B cell (primary cell): ENCODE measurements around the gene CWC27. TPM values are rescaled to one million over a fixed set of nuclear protein-coding genes. Genes with fewer than 3 reads are reported as not detected.

ENCODE experiments used
- ATAC-seq: fragments of 200-7000 bp; cut with Tn5 transposase; one replicate; pipeline ENCODE4 v1.10.0; 2021; ENCODE audit warnings: low read depth, mild to moderate bottlenecking, moderate number of reproducible peaks, moderate library complexity
- CTCF ChIA-PET: fragments of 350-600 bp; sonication (Branson Sonifier 250); formaldehyde crosslinking; loops from one replicate; lab custom pipeline; 2021; ENCODE audit warnings: antibody characterized with exemption, inconsistent platforms; lab: Charles Lee
- POLR2A ChIA-PET: fragments of 350-600 bp; sonication (Branson Sonifier 250); formaldehyde crosslinking; loops from one replicate; lab custom pipeline; 2021; ENCODE audit warnings: antibody characterized with exemption; lab: Charles Lee
- DNase-seq: peaks from one replicate; pipeline ENCODE4 v3.0.0; 2013
- H2AFZ ChIP-seq: 2 replicates; pipeline ENCODE4 v1.6.1; 2012; ENCODE audit warnings: mild to moderate bottlenecking, low read depth, low read length; ENCODE audit not compliant: insufficient read depth, poor library complexity, severe bottlenecking
- H3K27ac ChIP-seq, 2 donors: 1 replicate in 1 of 2; 2 replicates in 1 of 2; pipeline ENCODE4 v1.5.1; 2012 to 2013; ENCODE audit warnings: low read length in 2 of 2, mild to moderate bottlenecking in 2 of 2, moderate library complexity in 1 of 2
- H3K27me3 ChIP-seq, 4 experiments: fragments of 200-600 bp in 1 of 4; sonication (generic) in 1 of 4; replicated peaks in 1 of 4; 1 replicate in 2 of 4; 2 replicates in 2 of 4; pipeline versions ENCODE4 v1.6.1 to v1.7.0; 2013 to 2016; ENCODE audit warnings: low read length in 3 of 4, mild to moderate bottlenecking in 2 of 4, mixed read lengths in 1 of 4, moderate library complexity in 1 of 4; ENCODE audit not compliant: insufficient read depth in 4 of 4, control insufficient read depth in 3 of 4; ENCODE audit errors: control extremely low read depth in 1 of 4
- H3K36me3 ChIP-seq, 2 experiments: replicated peaks in 1 of 2; 1 replicate in 1 of 2; 2 replicates in 1 of 2; pipeline versions ENCODE4 v1.6.1 to v1.7.1; 2013; ENCODE audit warnings: low read length in 1 of 2; ENCODE audit not compliant: insufficient read depth in 2 of 2, control insufficient read depth in 1 of 2; ENCODE audit errors: control extremely low read depth in 1 of 2, extremely low read depth in 1 of 2
- H3K4me1 ChIP-seq, 2 donors: fragments of 200-600 bp in 1 of 2; sonication (generic) in 1 of 2; 1 replicate in 1 of 2; 2 replicates in 1 of 2; pipeline versions ENCODE4 v1.5.1 to v1.6.1; 2013 to 2017; ENCODE audit warnings: low read length in 2 of 2; ENCODE audit not compliant: control insufficient read depth in 2 of 2, insufficient read depth in 2 of 2
- H3K4me2 ChIP-seq: replicated peaks from 2 replicates; pipeline ENCODE3; 2012; ENCODE audit warnings: mild to moderate bottlenecking, low read depth, low read length; ENCODE audit not compliant: poor library complexity, severe bottlenecking
- H3K4me3 ChIP-seq, 5 experiments: fragments of 200-600 bp in 1 of 5; sonication (generic) in 1 of 5; 1 replicate in 3 of 5; 2 replicates in 2 of 5; pipeline versions ENCODE4 v1.5.1 to v1.7.0; 2011 to 2016; ENCODE audit warnings: low read length in 4 of 5, mild to moderate bottlenecking in 4 of 5, low read depth in 2 of 5, control low read depth in 1 of 5, moderate library complexity in 1 of 5; ENCODE audit not compliant: insufficient read depth in 1 of 5; ENCODE audit errors: control extremely low read depth in 1 of 5, extremely low read depth in 1 of 5
- H3K79me2 ChIP-seq: fragments of 200-600 bp; sonication (generic); one replicate; pipeline ENCODE4 v1.6.0; 2016; ENCODE audit warnings: low read length; ENCODE audit not compliant: control insufficient read depth, insufficient read depth
- H3K9ac ChIP-seq: fragments of 200-600 bp; sonication (generic); 2 replicates; pipeline ENCODE4 v1.6.1; 2017; ENCODE audit warnings: mild to moderate bottlenecking, low read length, moderate library complexity
- H3K9me3 ChIP-seq, 3 donors: one replicate each; pipeline versions ENCODE4 v1.6.1 to v1.7.1; 2013; ENCODE audit warnings: low read length in 2 of 3; ENCODE audit not compliant: control insufficient read depth in 2 of 3, insufficient read depth in 1 of 3; ENCODE audit errors: control extremely low read depth in 1 of 3
- H4K20me1 ChIP-seq: 2 replicates; pipeline ENCODE4 v1.6.0; 2012; ENCODE audit warnings: mild to moderate bottlenecking, low read length; ENCODE audit not compliant: insufficient read depth, control insufficient read depth, poor library complexity, severe bottlenecking
- H3K27ac Mint-ChIP-seq: one replicate; pipeline ENCODE4 v1.8.0; 2021; ENCODE audit warnings: mixed read lengths
- H3K27me3 Mint-ChIP-seq: one replicate; pipeline ENCODE4 v1.8.0; 2021; ENCODE audit warnings: mixed read lengths
- H3K4me1 Mint-ChIP-seq: one replicate; pipeline ENCODE4 v1.8.0; 2021; ENCODE audit warnings: mixed read lengths
- H3K4me3 Mint-ChIP-seq: one replicate; pipeline ENCODE4 v1.8.0; 2021; ENCODE audit warnings: mixed read lengths
- H3K9me3 Mint-ChIP-seq: one replicate; pipeline ENCODE4 v1.8.0; 2022; ENCODE audit warnings: mixed read lengths; ENCODE audit not compliant: insufficient read depth
- EZH2 ChIP-seq: IDR thresholded peaks from 2 replicates; pipeline ENCODE4 v1.6.1; 2012; ENCODE audit warnings: borderline replicate concordance, low read depth, mild to moderate bottlenecking, moderate library complexity, low read length; ENCODE audit not compliant: insufficient read depth, poor library complexity, severe bottlenecking
- WGBS: methylation state at CpG from one replicate; pipeline ENCODE4 v1.1.5; 2013; ENCODE audit warnings: missing lambda C conversion rate; ENCODE audit not compliant: insufficient coverage; 5-methylcytosine and 5-hydroxymethylcytosine counted together
- intact Hi-C: fragments of 100-400 bp; cut with micrococcal nuclease; formaldehyde crosslinking; loops from one replicate; pipeline ENCODE4 v1.10.0; 2022
- polyA plus RNA-seq: library from polyadenylated mRNA; depleted of rRNA; stranded (reverse); fragments of >200 nt; gene quantifications from 2 replicates; pipeline ENCODE4 v1.2.3, GENCODE V29; 2012
- total RNA-seq, 2 donors: library from RNA; stranded (reverse); fragments of 120-200 nt in 1 of 2; gene quantifications; 1 replicate in 1 of 2; 2 replicates in 1 of 2; pipeline versions ENCODE4 v1.2.3 to v1.2.4, GENCODE V29; 2013 to 2022
- TF ChIP-seq, protein P1 (sequence below): fragments of 200-600 bp; IDR thresholded peaks from one replicate; pipeline ENCODE4 v1.8.0; 2022; ENCODE audit warnings: antibody characterized with exemption, mild to moderate bottlenecking

CWC27 gene
- total and polyA plus RNA-seq, 2 donors (not counting 1 experiment from before 2014, with no cell fraction given) = 6.6 to 30.5 TPM

DNA sequence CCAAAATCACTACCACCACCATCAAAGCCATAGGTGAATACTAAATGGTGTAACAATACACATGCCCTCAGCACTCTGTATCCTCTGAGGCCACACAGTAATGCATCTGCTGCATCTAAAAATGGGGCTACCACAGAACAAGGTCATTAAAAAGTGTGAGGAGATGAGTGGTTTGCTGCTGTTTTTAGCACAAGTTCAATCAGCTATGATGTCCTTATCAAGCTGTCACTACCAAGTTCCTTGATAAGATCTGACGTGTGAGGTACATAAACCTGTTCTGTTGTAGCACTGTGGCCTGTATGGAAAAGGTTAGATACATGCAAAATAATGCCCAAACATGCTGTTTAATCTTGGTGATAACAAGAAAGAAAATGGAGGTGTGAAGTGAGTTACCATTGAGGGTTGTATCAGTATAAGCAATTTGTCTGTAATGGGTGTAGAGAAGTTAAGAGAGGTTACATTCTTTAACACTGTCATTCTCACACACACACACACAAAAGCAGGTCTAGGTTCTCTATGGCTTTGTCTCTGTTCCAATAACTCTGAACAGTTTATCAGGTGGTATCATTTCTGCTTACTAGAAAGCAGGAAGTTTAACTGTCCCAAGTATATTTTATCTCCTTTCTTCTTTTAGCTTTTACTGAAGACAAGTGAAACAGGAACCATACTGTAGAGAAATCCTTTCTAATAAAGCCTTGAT lies 252.9 kb downstream of the CWC27 start:
- ATAC-seq (peak; percentile 33), DNase-seq (peak; percentile 31)
- Histone ChIP-seq H2AFZ (peak overlapping the region; percentile 6), H3K4me1 (peaks cover 13 to 19% of the 10 kb centered on the region in 2 donors), H3K4me2 (peak overlapping the region; percentile 36), H4K20me1 (no peaks in the 10 kb centered on the region), H3K9ac (peak overlapping the region; percentile 0), H3K27ac (peak overlapping the region in 1 of 2 donors; percentile 61), H3K79me2 (no peaks in the 10 kb centered on the region), H3K27me3 (no peaks in the 10 kb centered on the region), H3K9me3 (no peaks in the 10 kb centered on the region), H3K36me3 (no peaks in the 10 kb centered on the region), H3K4me3 (no peak overlapping the region)
- H3K4me1 Mint-ChIP-seq = peaks cover 26% of the 10 kb centered on the region
- peak overlapping the region; percentile 42 for H3K27ac Mint-ChIP-seq
- H3K9me3 Mint-ChIP-seq = no peaks in the 10 kb centered on the region
- POLR2A ChIA-PET = no interaction called here
- no peak for TF ChIP-seq EZH2
- TF ChIP-seq, protein P1, sequence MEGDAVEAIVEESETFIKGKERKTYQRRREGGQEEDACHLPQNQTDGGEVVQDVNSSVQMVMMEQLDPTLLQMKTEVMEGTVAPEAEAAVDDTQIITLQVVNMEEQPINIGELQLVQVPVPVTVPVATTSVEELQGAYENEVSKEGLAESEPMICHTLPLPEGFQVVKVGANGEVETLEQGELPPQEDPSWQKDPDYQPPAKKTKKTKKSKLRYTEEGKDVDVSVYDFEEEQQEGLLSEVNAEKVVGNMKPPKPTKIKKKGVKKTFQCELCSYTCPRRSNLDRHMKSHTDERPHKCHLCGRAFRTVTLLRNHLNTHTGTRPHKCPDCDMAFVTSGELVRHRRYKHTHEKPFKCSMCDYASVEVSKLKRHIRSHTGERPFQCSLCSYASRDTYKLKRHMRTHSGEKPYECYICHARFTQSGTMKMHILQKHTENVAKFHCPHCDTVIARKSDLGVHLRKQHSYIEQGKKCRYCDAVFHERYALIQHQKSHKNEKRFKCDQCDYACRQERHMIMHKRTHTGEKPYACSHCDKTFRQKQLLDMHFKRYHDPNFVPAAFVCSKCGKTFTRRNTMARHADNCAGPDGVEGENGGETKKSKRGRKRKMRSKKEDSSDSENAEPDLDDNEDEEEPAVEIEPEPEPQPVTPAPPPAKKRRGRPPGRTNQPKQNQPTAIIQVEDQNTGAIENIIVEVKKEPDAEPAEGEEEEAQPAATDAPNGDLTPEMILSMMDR = no peak
- no CpG with 5 or more reads among the region's 1 CpG for WGBS
- intact Hi-C loops = no loop called here
- H3K27me3 Mint-ChIP-seq = no peaks in the 10 kb centered on the region
- H3K4me3 Mint-ChIP-seq = no peak overlapping the region
- CTCF ChIA-PET = no interaction called here

DNA sequence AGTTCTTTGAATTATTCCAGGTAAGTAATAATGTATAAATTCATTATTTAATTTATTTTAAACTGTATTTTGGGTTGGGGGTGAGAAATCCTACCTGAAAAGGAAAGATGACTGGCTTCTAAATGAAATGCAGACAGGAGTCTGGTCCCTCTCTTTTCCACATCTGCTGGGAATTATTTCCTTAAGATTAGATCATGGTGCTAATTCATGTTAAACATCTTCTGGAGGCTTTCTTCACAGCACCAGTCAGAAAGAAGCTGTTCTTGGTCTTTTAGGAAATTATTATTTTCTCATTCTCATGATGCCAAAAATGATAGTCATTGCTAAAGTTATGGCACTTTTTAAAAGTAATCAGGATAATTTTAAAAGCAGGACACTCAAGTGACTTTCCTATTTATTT lies 254.2 kb downstream of the CWC27 start:
- Histone ChIP-seq H3K9me3 (no peaks in the 10 kb centered on the region), H3K4me3 (no peak overlapping the region), H3K27ac (no peak overlapping the region), H3K27me3 (no peaks in the 10 kb centered on the region), H3K9ac (no peak overlapping the region), H2AFZ (no peak overlapping the region), H3K4me2 (no peak overlapping the region), H4K20me1 (no peaks in the 10 kb centered on the region), H3K36me3 (no peaks in the 10 kb centered on the region), H3K4me1 (peaks cover 19 to 27% of the 10 kb centered on the region in 2 donors), H3K79me2 (no peaks in the 10 kb centered on the region)
- no peak for ATAC-seq
- no peaks in the 10 kb centered on the region for H3K9me3 Mint-ChIP-seq
- H3K27ac Mint-ChIP-seq = no peak overlapping the region
- TF ChIP-seq, protein P1 = no peak
- TF ChIP-seq EZH2 = no peak
- intact Hi-C loops = no loop called here
- peaks cover 32% of the 10 kb centered on the region for H3K4me1 Mint-ChIP-seq
- no peak for DNase-seq
- POLR2A ChIA-PET = no interaction called here
- CTCF ChIA-PET = no interaction called here
- H3K4me3 Mint-ChIP-seq = no peak overlapping the region
- H3K27me3 Mint-ChIP-seq = no peaks in the 10 kb centered on the region
